Effector memory CD4-positive, alpha-beta T cell (primary cell): ENCODE measurements around the gene PIK3R4.

ENCODE experiments used
- DNase-seq, 3 donors: peaks; one replicate each; pipeline ENCODE4 v3.0.0-alpha.2; 2020
- H3K27ac ChIP-seq: 2 replicates; pipeline ENCODE4 v1.7.0; 2013; ENCODE audit warnings: mild to moderate bottlenecking, low read length, moderate library complexity; ENCODE audit not compliant: insufficient read depth, poor library complexity, severe bottlenecking
- H3K27me3 ChIP-seq: replicated peaks from 2 replicates; pipeline ENCODE4 v1.7.0; 2013; ENCODE audit warnings: mild to moderate bottlenecking, low read length; ENCODE audit not compliant: insufficient read depth, control insufficient read depth, poor library complexity, severe bottlenecking
- H3K36me3 ChIP-seq: 2 replicates; pipeline ENCODE4 v1.7.0; 2013; ENCODE audit warnings: mild to moderate bottlenecking, low read length, moderate library complexity; ENCODE audit not compliant: control insufficient read depth, insufficient read depth
- H3K4me1 ChIP-seq: 2 replicates; pipeline ENCODE4 v1.7.0; 2013; ENCODE audit warnings: low read length, mild to moderate bottlenecking; ENCODE audit not compliant: control insufficient read depth, insufficient read depth, poor library complexity, severe bottlenecking
- H3K4me3 ChIP-seq: 2 replicates; pipeline ENCODE4 v1.7.0; 2013; ENCODE audit warnings: low read length, low read depth, mild to moderate bottlenecking; ENCODE audit not compliant: insufficient read depth, poor library complexity, severe bottlenecking
- H3K9me3 ChIP-seq: 2 replicates; pipeline ENCODE4 v1.7.0; 2013; ENCODE audit warnings: mild to moderate bottlenecking, low read length, moderate library complexity; ENCODE audit not compliant: control insufficient read depth
- total RNA-seq, 3 donors: gene quantifications; one replicate each; lab custom pipeline; 2026; lab: John Stamatoyannopoulos, UW

Gene PIK3R4
- 32.3 to 51.7 (median 40.0) reads per million in 3 donors for total RNA-seq

DNA sequence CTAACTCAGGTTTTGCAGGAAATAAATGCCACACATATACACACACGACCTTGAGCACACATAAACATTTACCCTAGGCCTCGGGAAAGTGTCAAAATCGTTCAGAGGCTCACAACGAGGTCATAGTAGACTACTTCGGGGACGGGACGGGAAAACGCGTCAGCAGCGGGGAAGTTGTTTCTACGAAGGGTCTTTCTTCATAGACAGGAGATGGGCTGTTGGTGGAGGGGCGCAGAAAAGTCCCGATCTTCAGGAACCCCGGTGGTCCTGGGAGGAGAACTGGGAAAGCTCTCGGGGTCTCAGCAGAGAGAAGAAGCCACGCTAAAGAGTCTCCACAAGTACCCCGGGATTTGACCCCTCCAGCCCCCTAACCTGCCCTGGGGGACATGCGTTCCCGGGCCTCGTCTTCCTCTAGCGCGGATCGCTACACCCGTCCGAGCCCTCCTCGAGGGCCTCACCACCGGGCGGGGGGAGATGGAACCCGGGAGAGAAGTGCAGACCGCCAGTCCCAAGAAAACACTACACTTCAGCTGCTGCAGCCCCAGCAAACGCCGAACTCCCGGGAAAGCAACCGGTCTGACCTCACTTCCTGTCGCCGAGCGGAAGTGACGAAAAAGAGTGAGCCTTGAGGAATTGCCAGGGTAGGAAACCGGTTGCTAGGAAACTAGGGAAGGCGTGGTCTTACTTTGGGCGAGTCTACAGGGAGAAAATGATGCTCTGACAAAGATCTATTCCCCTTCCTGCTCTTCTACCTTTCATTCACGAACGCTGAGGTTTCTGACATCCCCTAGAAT, at the start of gene PIK3R4:
TSS of gene PIK3R4 (minus strand) at position 584 of the 794 bp plus-strand sequence. CDS start 1,611 bp downstream, outside the sequence.
- no peaks in the 10 kb centered on the region for H3K4me1 ChIP-seq
- H3K27ac ChIP-seq, result peak within 1 kb of the TSS; percentile 81
- H3K4me3 ChIP-seq, result peak within 1 kb of the TSS; percentile 86
- H3K36me3 ChIP-seq, result peaks cover 5% of the 10 kb centered on the region
- DNase-seq, result peak; percentile 91 to 96 (median 92)
- H3K27me3 ChIP-seq, result no peaks in the 10 kb centered on the region
- H3K9me3 ChIP-seq, result no peaks in the 10 kb centered on the region

GRCh38 chr3:130795396-130795795, 48.8 kb upstream of the PIK3R4 start:
- no peaks in the 10 kb centered on the region for H3K9me3 ChIP-seq
- no peak for DNase-seq
- H3K27ac ChIP-seq, result no peak overlapping the region
- H3K27me3 ChIP-seq, result no peaks in the 10 kb centered on the region
- H3K4me3 ChIP-seq, result no peak overlapping the region
- no peaks in the 10 kb centered on the region for H3K4me1 ChIP-seq
- H3K36me3 ChIP-seq, result no peaks in the 10 kb centered on the region

GRCh38 chr3:130792246-130792645, 45.6 kb upstream of the PIK3R4 start:
- Histone ChIP-seq H3K4me1 (no peaks in the 10 kb centered on the region), H3K36me3 (no peaks in the 10 kb centered on the region), H3K27ac (no peak overlapping the region), H3K27me3 (no peaks in the 10 kb centered on the region), H3K4me3 (no peak overlapping the region), H3K9me3 (no peaks in the 10 kb centered on the region)
- no peak for DNase-seq

DNA sequence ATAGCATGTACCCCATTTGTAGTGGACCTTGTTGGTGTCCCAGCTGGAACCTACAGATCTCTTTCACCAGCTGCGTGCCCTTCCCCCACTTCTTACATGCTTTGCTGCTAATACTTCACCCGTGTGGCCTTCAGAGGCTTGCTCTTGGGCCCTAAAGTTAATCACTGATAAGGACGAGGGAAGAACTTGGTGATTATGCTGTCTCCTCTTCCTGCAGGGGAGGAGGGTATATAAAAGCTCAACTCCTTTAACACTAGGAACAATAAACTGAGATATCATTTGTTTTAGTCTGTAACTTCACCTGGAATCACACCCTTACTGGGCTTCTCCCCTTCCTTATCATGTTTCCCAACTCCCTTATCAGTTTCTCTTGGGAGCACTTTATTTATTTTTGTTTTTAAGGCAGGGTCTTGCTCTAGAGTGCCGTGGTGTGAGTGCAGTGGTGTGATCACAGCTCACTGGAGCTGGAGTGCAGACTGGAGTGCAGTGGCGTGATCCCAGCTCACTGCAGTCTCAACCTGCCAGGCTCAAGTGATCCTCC, 43.2 kb upstream of the PIK3R4 start:
- no peak for DNase-seq
- Histone ChIP-seq H3K4me1 (no peaks in the 10 kb centered on the region), H3K36me3 (no peaks in the 10 kb centered on the region), H3K27ac (no peak overlapping the region), H3K27me3 (no peaks in the 10 kb centered on the region), H3K4me3 (no peak overlapping the region), H3K9me3 (no peaks in the 10 kb centered on the region)

- Histone ChIP-seq H3K27me3 (no peaks in the 10 kb centered on the region), H3K4me1 (no peaks in the 10 kb centered on the region), H3K9me3 (no peaks in the 10 kb centered on the region), H3K4me3 (no peak overlapping the region), H3K36me3 (no peaks in the 10 kb centered on the region), H3K27ac (no peak overlapping the region)
- no peak for DNase-seq
Measured at GRCh38 chr3:130787422-130788068, 40.9 kb upstream of the PIK3R4 start.

DNA sequence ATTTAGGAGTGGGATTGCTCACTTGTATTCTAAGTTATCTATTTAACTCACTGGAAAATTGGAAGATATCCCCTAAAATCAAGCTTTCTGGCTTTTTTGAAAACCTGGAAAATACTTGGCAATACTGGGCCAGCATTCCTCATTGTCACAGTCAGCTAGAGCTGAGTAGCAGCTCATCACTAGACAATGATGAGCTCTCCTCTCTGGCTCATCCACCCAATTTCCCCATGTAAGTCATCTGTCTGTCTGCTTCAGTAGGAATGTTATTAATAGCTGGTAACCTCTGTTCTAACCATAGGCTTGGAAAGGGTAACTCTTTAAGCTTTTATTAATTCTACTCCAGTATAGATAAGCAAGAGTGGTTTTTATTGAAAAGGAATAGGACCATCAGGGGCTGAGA, 39.7 kb upstream of the PIK3R4 start:
- Histone ChIP-seq H3K9me3 (no peaks in the 10 kb centered on the region), H3K4me3 (no peak overlapping the region), H3K27me3 (no peaks in the 10 kb centered on the region), H3K27ac (no peak overlapping the region), H3K36me3 (no peaks in the 10 kb centered on the region), H3K4me1 (no peaks in the 10 kb centered on the region)
- DNase-seq, result no peak

DNA sequence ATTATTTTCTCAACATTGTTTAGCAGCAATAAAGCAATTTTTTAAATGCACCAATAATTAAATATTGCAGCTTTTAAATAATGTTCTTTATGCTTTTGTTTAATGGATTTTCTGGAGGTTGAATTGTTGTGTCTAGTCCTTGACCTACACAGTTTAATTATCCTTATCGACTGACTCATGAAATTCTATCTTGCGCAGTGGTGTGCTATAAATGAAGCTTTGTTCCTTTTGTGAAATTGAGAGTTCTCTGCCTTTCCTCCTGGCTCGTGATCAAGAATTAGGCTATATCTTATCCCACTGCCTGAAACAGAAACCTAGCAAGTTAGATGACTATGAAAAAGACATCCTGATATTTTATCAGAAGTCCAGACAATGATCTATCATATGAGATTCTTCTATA, 37.0 kb upstream of the PIK3R4 start:
- H3K9me3 ChIP-seq, result no peaks in the 10 kb centered on the region
- H3K27me3 ChIP-seq, result no peaks in the 10 kb centered on the region
- no peak overlapping the region for H3K4me3 ChIP-seq
- H3K4me1 ChIP-seq, result no peaks in the 10 kb centered on the region
- no peaks in the 10 kb centered on the region for H3K36me3 ChIP-seq
- DNase-seq, result no peak
- no peak overlapping the region for H3K27ac ChIP-seq

DNA sequence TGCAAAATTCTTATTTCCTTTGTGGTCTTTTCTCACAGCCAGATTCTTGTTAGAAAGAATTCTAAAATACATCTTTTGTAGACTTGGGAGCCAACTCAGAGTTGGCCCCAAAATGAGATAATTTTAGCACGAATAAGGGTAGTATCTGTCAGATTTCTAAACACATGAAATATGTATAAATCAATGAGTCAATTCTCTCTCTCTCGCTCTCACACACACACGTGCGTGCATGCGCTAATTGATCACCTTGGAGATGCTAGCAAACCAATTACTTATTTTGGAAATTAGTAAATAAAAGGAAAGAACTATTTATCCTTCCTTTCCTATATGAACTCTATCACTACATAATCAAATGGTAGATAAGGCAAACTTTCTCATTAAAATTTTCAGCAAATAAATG, 32.9 kb upstream of the PIK3R4 start:
- Histone ChIP-seq H3K9me3 (no peaks in the 10 kb centered on the region), H3K4me1 (no peaks in the 10 kb centered on the region), H3K27me3 (no peaks in the 10 kb centered on the region), H3K4me3 (no peak overlapping the region), H3K27ac (no peak overlapping the region), H3K36me3 (no peaks in the 10 kb centered on the region)
- DNase-seq, result no peak

- Histone ChIP-seq H3K27me3 (no peaks in the 10 kb centered on the region), H3K9me3 (no peaks in the 10 kb centered on the region), H3K27ac (no peak overlapping the region), H3K4me3 (no peak overlapping the region), H3K4me1 (no peaks in the 10 kb centered on the region), H3K36me3 (no peaks in the 10 kb centered on the region)
- DNase-seq, result no peak
Measured at GRCh38 chr3:130779031-130779430, 32.4 kb upstream of the PIK3R4 start.

- DNase-seq, result no peak
- Histone ChIP-seq H3K27ac (no peak overlapping the region), H3K9me3 (no peaks in the 10 kb centered on the region), H3K4me3 (no peak overlapping the region), H3K27me3 (no peaks in the 10 kb centered on the region), H3K4me1 (no peaks in the 10 kb centered on the region), H3K36me3 (no peaks in the 10 kb centered on the region)
Measured at GRCh38 chr3:130773366-130773765, 26.7 kb upstream of the PIK3R4 start.
